Psoas muscle (tissue), 8 donors: ENCODE data around the gene ACOXL. TPM values are rescaled to one million over a fixed set of nuclear protein-coding genes. Genes with fewer than 3 reads are reported as not detected.

Experiments
- ATAC-seq, 4 donors: fragments of 200-7000 bp; cut with Tn5 transposase; one replicate each; pipeline ENCODE4 v1.9.1; 2020; ENCODE audit warnings: moderate library complexity in 3 of 4, mild to moderate bottlenecking in 2 of 4
- DNase-seq, 2 donors: peaks; one replicate each; pipeline ENCODE4 v3.0.0-alpha.2; 2020
- H3K27ac ChIP-seq: fragments of 200-600 bp; one replicate; pipeline ENCODE4 v1.8.0; 2022
- H3K27me3 ChIP-seq, 3 donors: fragments of 200-600 bp in 1 of 3; one replicate each; pipeline versions ENCODE4 v1.6.1 to v1.8.0; 2013 to 2022; ENCODE audit warnings: low read length in 2 of 3, mild to moderate bottlenecking in 2 of 3, moderate library complexity in 1 of 3; ENCODE audit not compliant: insufficient read depth in 3 of 3
- H3K36me3 ChIP-seq, 2 donors: fragments of 200-600 bp in 1 of 2; one replicate each; pipeline versions ENCODE4 v1.6.1 to v1.8.0; 2013 to 2022; ENCODE audit warnings: low read depth in 1 of 2, mild to moderate bottlenecking in 1 of 2, moderate library complexity in 1 of 2; ENCODE audit not compliant: insufficient read depth in 1 of 2
- H3K4me1 ChIP-seq: fragments of 200-600 bp; one replicate; pipeline ENCODE4 v1.8.0; 2022
- H3K4me3 ChIP-seq: fragments of 200-600 bp; one replicate; pipeline ENCODE4 v1.8.0; 2022; ENCODE audit warnings: mild to moderate bottlenecking
- H3K9me3 ChIP-seq: fragments of 200-600 bp; one replicate; pipeline ENCODE4 v1.8.0; 2022
- CTCF ChIP-seq: fragments of 200-600 bp; IDR thresholded peaks from one replicate; pipeline ENCODE4 v1.8.0; 2022; ENCODE audit warnings: antibody characterized with exemption
- WGBS, 3 donors: extraction: QIAGEN DNeasy Blood & Tissue Kit; methylation state at CpG; one replicate each; pipeline versions ENCODE4 v1.1.6 to v1.1.7; 2013; 5-methylcytosine and 5-hydroxymethylcytosine counted together
- intact Hi-C, 2 donors: fragments of 100-400 bp; cut with DNase I; formaldehyde crosslinking; loops; one replicate each; pipeline versions ENCODE4 v1.11.0 to v1.14.2; 2022
- polyA plus RNA-seq, 3 donors: library from polyadenylated mRNA; stranded (reverse); fragments of 200-250 nt; gene quantifications; one replicate each; pipeline ENCODE4 v1.2.3, GENCODE V29; 2013
- total RNA-seq, 4 donors: library from RNA; stranded (reverse); fragmentation: NEBNext Ultra II Directional in 2 of 4; extraction: Animal tissue kit (Norgen Biotek cat#: 25700) in 2 of 4; gene quantifications; one replicate each; pipeline versions ENCODE4 v1.2.1 to v1.2.4, GENCODE V29; 2021 to 2023
- donor health status: healthy with polysubstance abuse.
- donor health status: DM: no; HTN: no; CAD: no; lungs with moderate emphysema.
- donor health status: Bipolar disorder and iron deficiency.
- donor health status: healthy.
- donor health status: DM: yes; HTN: yes; CAD: no.
- donor health status: DM: no; HTN: no; CAD: no.
- donor health status: DM: no; HTN: no; CAD: no.
- donor health status: DM: yes; HTN: yes; CAD: no.

Gene ACOXL
- total and polyA plus RNA-seq, 7 donors = 0.01 TPM; not detected in 6

GRCh38 chr2:110997331-110998045 lies 265.1 kb downstream of the ACOXL start:
- H3K27me3 ChIP-seq = no peaks in the 10 kb centered on the region
- H3K36me3 ChIP-seq = no peaks in the 10 kb centered on the region
- 57 to 65% (median 65%) methylated on average over 6 of the region's 6 CpGs for WGBS, 3 donors
- H3K27ac ChIP-seq = no peak overlapping the region
- no peak for TF ChIP-seq CTCF
- no peaks in the 10 kb centered on the region for H3K4me1 ChIP-seq
- no peaks in the 10 kb centered on the region for H3K9me3 ChIP-seq
- ATAC-seq (no peak), DNase-seq (no peak)
- intact Hi-C loops = no loop called here
- H3K4me3 ChIP-seq = no peak overlapping the region

DNA sequence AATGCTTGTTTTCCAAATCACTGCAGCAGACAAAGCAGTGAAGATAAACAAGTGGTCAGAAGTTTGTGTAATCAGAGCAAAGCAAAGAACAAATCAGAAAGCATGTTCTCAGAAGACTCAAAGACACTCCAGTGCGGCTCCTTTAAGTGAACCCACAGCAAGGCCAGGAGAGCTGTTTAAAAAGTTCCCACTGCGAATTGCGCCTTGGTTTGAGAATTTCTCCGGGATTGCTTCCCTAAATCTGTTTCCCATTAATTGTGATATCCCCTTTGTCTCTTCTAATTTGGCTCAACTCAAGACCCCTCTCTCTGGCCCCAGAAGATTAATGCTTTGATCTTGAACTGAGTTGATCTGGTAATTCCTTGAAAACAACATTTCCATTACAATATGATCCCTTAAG lies 265.9 kb downstream of the ACOXL start:
- Histone ChIP-seq H3K9me3 (no peaks in the 10 kb centered on the region), H3K27ac (no peak overlapping the region), H3K27me3 (no peaks in the 10 kb centered on the region), H3K36me3 (no peaks in the 10 kb centered on the region), H3K4me1 (no peaks in the 10 kb centered on the region), H3K4me3 (no peak overlapping the region)
- DNase-seq (no peak), ATAC-seq (no peak)
- intact Hi-C loops = no loop called here
- no peak for TF ChIP-seq CTCF
- WGBS, 3 donors = 50 to 54% (median 51%) methylated on average over 4 of the region's 4 CpGs

GRCh38 chr2:110999626-111000025 lies 267.3 kb downstream of the ACOXL start:
- Histone ChIP-seq H3K4me1 (no peaks in the 10 kb centered on the region), H3K27me3 (no peaks in the 10 kb centered on the region), H3K36me3 (no peaks in the 10 kb centered on the region), H3K27ac (no peak overlapping the region), H3K4me3 (no peak overlapping the region), H3K9me3 (no peaks in the 10 kb centered on the region)
- ATAC-seq (no peak), DNase-seq (no peak)
- no peak for TF ChIP-seq CTCF
- intact Hi-C loops = no loop called here

GRCh38 chr2:111005307-111005706 lies 272.9 kb downstream of the ACOXL start:
- H3K36me3 ChIP-seq = no peaks in the 10 kb centered on the region
- intact Hi-C loops = no loop called here
- H3K9me3 ChIP-seq = no peaks in the 10 kb centered on the region
- no peaks in the 10 kb centered on the region for H3K4me1 ChIP-seq
- no peaks in the 10 kb centered on the region for H3K27me3 ChIP-seq
- no peak overlapping the region for H3K4me3 ChIP-seq
- ATAC-seq (no peak), DNase-seq (no peak)
- no peak overlapping the region for H3K27ac ChIP-seq
- no peak for TF ChIP-seq CTCF
- WGBS, 3 donors = 85 to 90% (median 89%) methylated on average over 3 of the region's 3 CpGs

GRCh38 chr2:111005821-111006220 lies 273.4 kb downstream of the ACOXL start:
- Histone ChIP-seq H3K27ac (no peak overlapping the region), H3K36me3 (no peaks in the 10 kb centered on the region), H3K4me1 (no peaks in the 10 kb centered on the region), H3K4me3 (no peak overlapping the region), H3K9me3 (no peaks in the 10 kb centered on the region), H3K27me3 (no peaks in the 10 kb centered on the region)
- intact Hi-C loops = no loop called here
- ATAC-seq = no peak
- TF ChIP-seq CTCF = no peak
- no peak for DNase-seq
- 84 to 86% (median 84%) methylated on average over 4 of the region's 4 CpGs for WGBS, 3 donors
